Measurements from ENCODE around the gene RET. TPM values are rescaled to one million over a fixed set of nuclear protein-coding genes. Genes with fewer than 3 reads are reported as not detected.

The RET gene
- total and polyA plus RNA-seq, 9 donors, result 0.12 to 1.6 (median 0.75) TPM

DNA sequence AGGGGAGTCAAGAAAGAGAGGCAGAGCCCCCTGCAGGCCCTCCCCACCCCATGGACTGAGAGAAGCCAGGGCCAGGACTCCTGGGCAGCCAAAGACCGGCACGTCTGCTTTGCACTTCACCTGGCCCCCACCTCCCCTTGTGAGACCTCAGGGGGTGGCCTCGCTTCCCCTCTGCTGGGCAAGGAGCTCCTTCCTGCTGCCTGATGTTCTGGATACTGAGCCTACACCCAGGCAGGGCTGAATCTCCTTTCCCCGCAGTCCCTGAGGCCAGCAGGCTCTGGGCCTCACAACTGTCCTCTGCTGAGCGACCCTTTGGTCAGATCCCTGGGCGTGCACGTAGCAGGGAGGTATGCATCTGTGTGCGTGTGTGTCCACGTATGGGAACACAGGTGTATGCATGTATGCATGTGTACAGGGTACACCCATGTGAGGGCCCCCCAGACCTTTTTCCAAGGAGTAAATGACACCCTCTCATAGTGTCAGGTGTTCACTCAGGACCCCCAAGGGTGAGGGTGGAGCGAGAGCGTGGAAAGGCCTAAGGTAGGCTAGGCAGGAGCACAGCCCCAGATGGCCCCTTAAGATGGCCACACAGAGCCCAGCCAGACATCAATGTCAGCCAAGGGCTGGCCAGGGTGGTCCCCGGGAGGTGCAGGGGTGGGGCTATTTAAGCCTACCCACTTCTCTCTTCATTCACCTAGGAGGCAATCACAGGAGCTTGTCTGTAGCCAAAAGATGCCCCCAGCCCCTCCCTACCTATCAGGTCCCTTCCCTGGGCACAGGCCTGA is 1.9 kb upstream of the RET start:
- Histone ChIP-seq H3K4me1 (ENCODE audit: insufficient read depth) (peaks cover 1% of the 10 kb centered on the region), H3K36me3 (no peaks in the 10 kb centered on the region), H3K4me3 (no peak overlapping the region), H3K27me3 (no peaks in the 10 kb centered on the region), H3K27ac (no peak overlapping the region), H3K9me3 (no peaks in the 10 kb centered on the region)
- intact Hi-C loops (cut with DNase I), result no loop called here
- no peak for TF ChIP-seq POLR2A (IDR thresholded peaks at IDR 0.05)
- TF ChIP-seq, protein P1, sequence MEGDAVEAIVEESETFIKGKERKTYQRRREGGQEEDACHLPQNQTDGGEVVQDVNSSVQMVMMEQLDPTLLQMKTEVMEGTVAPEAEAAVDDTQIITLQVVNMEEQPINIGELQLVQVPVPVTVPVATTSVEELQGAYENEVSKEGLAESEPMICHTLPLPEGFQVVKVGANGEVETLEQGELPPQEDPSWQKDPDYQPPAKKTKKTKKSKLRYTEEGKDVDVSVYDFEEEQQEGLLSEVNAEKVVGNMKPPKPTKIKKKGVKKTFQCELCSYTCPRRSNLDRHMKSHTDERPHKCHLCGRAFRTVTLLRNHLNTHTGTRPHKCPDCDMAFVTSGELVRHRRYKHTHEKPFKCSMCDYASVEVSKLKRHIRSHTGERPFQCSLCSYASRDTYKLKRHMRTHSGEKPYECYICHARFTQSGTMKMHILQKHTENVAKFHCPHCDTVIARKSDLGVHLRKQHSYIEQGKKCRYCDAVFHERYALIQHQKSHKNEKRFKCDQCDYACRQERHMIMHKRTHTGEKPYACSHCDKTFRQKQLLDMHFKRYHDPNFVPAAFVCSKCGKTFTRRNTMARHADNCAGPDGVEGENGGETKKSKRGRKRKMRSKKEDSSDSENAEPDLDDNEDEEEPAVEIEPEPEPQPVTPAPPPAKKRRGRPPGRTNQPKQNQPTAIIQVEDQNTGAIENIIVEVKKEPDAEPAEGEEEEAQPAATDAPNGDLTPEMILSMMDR (IDR thresholded peaks at IDR 0.05), result no peak
- no peak for DNase-seq
- whole genome bisulfite sequencing, 3 donors, result 80 to 85% (median 85%) methylated on average over 11 to 12 of the region's 12 CpGs

DNA sequence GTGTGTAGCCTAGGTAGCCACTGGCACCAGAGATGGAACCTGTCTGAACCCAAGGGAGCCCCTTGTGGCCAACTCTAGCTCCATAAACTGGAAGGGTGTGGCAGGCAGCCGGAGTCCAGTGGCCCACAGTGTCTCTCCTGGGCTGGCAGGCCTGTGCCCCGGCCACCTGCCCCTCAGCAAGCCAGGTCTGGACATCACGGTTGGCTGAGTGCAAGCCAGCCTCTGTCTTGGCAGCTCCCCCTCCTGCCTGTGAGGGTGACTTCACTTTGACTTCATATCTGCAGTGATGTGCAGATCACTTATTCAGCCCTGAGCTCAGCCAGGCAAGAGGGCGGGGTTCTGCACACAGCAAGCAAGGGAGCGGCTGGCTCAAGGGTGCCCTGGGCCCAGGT is 1.3 kb upstream of the RET start:
- no peak for DNase-seq
- no peaks in the 10 kb centered on the region for H3K36me3 ChIP-seq
- H3K9me3 ChIP-seq, result no peaks in the 10 kb centered on the region
- no peak overlapping the region for H3K27ac ChIP-seq
- TF ChIP-seq, protein P1 (IDR thresholded peaks at IDR 0.05), result no peak
- TF ChIP-seq EP300 (IDR thresholded peaks at IDR 0.05), result no peak
- TF ChIP-seq POLR2A (IDR thresholded peaks at IDR 0.05), result no peak
- WGBS, 3 donors, result 72 to 81% (median 75%) methylated on average over 5 of the region's 5 CpGs
- no peaks in the 10 kb centered on the region for H3K27me3 ChIP-seq
- H3K4me1 ChIP-seq (ENCODE audit: insufficient read depth), result peaks cover 1% of the 10 kb centered on the region
- intact Hi-C loops (cut with DNase I), result no loop called here
- no peak overlapping the region for H3K4me3 ChIP-seq

DNA sequence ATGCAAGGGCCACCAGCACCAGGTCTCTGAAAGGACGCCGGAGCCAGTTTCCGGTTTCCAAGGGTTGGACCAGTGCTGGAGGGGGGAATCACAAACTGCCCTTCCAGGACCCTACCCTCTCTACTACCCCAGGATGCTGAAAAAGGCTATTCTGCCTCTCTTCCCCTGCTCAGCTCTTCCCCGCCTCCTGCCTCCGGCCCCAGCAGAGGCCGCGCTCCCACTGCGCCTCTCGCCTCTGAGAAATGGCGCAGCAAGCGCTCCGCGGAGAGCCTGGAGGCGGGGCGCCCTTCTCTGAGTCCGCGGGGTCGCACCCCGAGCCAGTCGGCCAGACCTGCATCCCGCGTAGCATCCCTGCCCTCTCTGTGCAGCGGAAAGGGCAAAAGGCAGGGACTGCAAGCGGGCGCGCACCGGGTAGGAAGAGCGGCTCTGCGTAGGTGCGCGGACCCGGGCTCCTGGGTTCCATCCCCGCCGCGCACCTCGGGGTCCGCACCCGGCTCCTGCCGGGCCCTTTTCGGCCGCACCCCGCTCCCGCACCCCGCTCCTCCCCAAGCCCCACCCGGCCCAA is 476 bp upstream of the RET start:
- H3K4me3 ChIP-seq, result peak overlapping the region; percentile 24
- intact Hi-C loops (cut with DNase I), result no loop called here
- no peaks in the 10 kb centered on the region for H3K9me3 ChIP-seq
- peaks cover 1% of the 10 kb centered on the region for H3K4me1 ChIP-seq (ENCODE audit: insufficient read depth)
- no peak overlapping the region for H3K27ac ChIP-seq
- no peak for TF ChIP-seq EP300 (IDR thresholded peaks at IDR 0.05)
- TF ChIP-seq, protein P1 (IDR thresholded peaks at IDR 0.05), result no peak
- no peak for TF ChIP-seq POLR2A (IDR thresholded peaks at IDR 0.05)
- DNase-seq, result no peak
- 1 to 2% (median 2%) methylated on average over 20 to 45 of the region's 45 CpGs for WGBS, 3 donors
- H3K27me3 ChIP-seq, result no peaks in the 10 kb centered on the region
- H3K36me3 ChIP-seq, result no peaks in the 10 kb centered on the region

DNA sequence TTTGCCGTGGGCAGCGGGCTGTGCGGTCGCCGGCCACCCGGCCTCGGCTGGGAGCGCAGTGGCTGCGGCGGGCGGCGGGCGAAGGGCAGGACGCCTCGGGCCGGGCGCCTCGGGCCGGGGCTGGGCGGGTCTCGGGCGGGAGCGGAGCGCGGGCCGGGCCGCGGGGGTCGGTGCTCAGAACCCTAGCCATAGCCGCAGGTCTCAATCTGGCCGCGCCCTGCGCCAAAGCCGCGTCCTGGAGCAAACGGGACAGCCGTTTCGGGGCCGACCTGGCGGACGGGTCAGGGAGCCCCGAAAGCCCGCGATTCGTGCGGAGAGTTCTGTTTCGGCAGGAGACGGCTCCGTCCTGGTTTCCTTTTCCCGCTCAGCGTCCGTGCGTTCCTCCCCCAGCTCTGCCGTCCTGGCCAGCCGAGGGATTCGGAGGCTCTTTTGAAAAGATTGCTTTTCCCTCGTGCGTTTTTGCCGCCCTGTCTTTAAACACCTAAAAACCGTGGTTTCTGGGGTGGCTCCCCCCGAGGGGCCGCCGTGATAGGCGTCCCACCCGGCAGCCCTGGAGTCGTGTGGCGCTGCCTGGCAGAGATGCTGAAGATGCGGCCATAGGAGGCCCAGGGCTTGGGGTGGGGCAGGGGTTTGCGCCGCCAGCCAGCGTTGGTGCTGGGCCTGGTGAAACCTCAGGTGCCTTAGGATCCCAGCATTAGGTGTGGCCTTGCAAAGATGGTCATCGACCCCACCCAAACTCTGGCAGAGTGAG is 727 bp downstream of the RET start:
- no peaks in the 10 kb centered on the region for H3K27me3 ChIP-seq
- no peaks in the 10 kb centered on the region for H3K36me3 ChIP-seq
- no peaks in the 10 kb centered on the region for H3K9me3 ChIP-seq
- WGBS, 3 donors, result 3 to 5% (median 4%) methylated on average over 61 to 72 of the region's 72 CpGs
- DNase-seq, result no peak
- peak overlapping the region; percentile 24 for H3K4me3 ChIP-seq
- no peak overlapping the region for H3K27ac ChIP-seq
- TF ChIP-seq POLR2A (IDR thresholded peaks at IDR 0.05), result no peak
- no peak for TF ChIP-seq EP300 (IDR thresholded peaks at IDR 0.05)
- TF ChIP-seq, protein P1 (IDR thresholded peaks at IDR 0.05), result no peak
- intact Hi-C loops (cut with DNase I), result no loop called here
- peaks cover 1% of the 10 kb centered on the region for H3K4me1 ChIP-seq (ENCODE audit: insufficient read depth)

Measured in ovary (tissue), 9 donors.